ENCODE measurements around the gene CTSE.

DNA sequence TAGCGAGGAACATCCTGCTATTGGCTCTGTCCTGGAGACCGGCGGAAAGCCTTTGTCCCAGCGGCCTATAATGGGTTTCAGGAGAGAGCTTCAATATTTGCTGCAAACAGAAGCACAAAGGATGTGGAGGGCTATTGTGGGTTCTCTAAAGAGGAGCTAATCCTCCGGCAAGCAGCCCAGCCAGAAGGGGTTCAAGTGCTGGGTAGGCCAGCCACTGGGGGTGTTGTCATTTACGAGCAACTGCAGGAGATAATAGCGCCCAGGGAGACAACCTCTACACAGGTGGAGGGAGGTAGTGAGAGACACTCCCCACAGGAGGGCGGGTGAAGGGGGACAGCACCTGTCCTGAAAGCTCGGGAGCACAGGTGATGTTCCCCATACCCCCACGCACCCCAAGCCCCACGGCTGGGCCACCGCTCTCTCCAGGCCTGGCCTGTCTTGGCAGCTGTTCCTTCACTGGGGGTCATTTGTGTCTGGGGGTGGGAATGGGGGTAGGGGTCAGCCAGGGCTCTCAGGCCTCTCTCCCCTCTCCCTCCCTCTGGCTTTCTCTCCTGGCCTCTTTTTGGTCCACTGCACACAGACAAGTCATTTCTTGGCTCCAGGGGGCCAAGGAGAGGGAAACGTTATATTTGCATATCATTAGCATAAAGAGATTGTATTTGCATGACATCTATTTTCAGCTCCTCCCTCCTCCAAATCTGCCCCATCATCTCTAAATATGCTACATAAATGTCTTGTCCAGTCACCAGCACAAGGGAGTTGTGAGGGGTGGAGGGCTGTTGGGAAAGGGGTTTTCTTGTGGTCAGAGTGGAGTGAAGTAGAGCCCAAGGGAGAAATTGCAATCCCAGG, 58.4 kb downstream of the CTSE start:
- TF ChIP-seq CTCF (IDR thresholded peaks at IDR 0.05) (no peak), ZFX (IDR thresholded peaks at IDR 0.05; ENCODE audit: borderline replicate concordance) (no peak)

Measured in 22Rv1 (cell line).